GM18951 (cell line): Measurements from ENCODE around the gene TSPAN8.
"Not testable (repeated sequence)": the region's sequence is repeated elsewhere in the genome, so short reads cannot be mapped to it uniquely, and the experiment has no call there.

Experiments used
- POLR2A ChIP-seq: IDR thresholded peaks from 4 replicates; pipeline ENCODE4 v1.6.1; 2011; ENCODE audit warnings: mild to moderate bottlenecking; ENCODE audit not compliant: insufficient read length, insufficient read depth; ENCODE audit errors: extremely low read depth
- in situ Hi-C: fragments of 300-500 bp; cut with MboI; formaldehyde crosslinking; loops from one replicate; pipeline ENCODE4 v1.12.0; 2022; ENCODE audit warnings: low sequenced_read_pairs, mixed read lengths, inconsistent platforms; ENCODE audit not compliant: unreplicated experiment

Gene TSPAN8

DNA sequence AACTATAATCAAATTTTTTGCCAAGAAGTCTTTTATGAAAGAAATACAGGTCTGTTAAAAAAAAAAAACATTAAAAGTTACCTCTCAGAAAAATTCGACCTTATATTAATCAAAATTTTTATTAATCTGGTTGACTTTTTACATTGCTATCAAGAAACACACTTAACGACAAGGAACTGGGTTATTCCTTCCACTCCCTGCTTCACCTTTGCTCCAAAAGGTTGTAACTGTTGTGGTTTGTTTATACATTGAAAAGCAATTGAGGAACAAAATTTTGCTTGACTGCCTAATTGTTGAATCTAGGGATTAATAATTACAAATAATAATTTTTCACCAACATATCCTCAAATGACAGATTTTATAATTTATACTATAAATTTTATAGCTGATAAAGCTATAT is 28.4 kb downstream of the TSPAN8 start:
- in situ Hi-C loops, result no loop called here
- TF ChIP-seq POLR2A, result no peak

DNA sequence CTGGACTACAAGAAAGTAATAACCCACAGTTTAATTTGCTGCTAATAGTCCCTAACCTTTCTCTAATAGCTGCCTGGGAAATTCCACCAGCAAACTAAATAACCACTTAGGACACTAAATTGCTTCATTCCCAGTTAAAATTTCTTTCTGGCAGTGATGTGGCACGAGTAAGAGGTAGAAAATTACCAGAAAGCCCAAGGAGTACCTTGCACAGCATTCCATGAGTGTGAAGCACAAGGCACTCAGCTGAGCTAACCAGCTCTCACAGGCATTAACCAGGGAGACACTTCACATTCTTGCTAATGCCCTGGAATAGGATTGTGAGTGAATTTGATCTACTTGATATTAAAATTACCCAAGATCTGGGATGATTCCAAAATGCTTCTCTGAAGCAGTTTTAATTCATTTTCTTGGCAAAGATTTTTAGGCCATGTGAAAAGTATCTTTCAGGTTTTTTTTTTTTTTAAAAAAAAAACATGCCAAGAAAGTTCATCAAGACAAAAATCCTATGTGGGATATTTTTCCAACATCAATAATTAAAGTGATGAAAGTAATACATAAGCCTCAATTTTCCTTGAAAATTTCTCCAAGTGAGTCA is 29.5 kb downstream of the TSPAN8 start:
- in situ Hi-C loops, result no loop called here
- TF ChIP-seq POLR2A, result no peak

DNA sequence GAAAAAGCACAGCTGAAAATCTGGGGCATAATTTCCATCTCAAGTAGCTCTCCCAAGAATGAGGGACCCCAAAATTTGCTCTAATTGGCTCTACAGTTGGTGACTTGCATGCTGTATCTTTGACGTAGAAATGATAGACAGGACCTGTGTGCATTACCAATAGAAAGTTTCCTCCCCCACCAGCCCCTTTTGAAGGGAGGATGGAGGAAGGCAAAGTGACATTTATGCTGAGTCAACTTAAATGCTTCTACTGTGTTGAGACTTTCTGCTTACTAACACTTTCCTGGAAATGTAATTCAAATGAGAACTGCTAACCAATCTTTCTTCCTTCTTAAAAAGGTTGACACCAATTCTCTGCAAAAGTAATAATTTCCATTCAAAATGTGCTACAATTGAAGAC is 31.9 kb downstream of the TSPAN8 start:
- no peak for TF ChIP-seq POLR2A
- in situ Hi-C loops, result no loop called here

GRCh38 chr12:71125515-71125914 is 32.3 kb downstream of the TSPAN8 start:
- TF ChIP-seq POLR2A, result no peak
- in situ Hi-C loops, result no loop called here

DNA sequence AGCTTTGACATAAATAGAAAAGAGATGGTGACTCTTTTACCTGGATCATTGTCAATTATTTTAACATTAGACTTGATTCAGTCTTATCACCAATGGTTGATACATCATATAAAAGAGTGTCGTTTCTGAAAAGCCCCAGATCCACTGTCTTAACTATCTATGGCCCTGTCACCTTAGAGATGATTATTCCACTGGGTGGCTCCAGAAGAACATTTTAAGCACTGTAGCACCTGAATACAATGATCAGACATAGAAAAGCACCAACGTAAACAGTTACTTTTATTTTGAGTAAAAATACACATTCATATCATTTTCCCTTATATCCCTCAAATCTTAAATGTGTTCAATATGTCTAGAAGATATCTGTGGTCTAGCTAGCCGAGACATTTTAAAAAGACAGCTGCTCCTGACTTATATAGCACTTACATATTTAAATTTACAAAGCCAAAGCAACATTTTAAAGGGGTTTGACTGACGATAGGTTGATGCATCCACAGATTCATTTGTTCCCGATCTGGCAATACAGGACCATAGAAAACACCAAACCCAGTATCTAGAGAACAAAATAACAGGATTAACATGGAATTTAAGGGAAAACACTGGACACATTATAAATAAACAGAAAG is 32.9 kb downstream of the TSPAN8 start:
- in situ Hi-C loops, result no loop called here
- no peak for TF ChIP-seq POLR2A

- in situ Hi-C loops, result not testable (repeated sequence)
Measured at GRCh38 chr12:71113148-71113547, 44.7 kb downstream of the TSPAN8 start.

DNA sequence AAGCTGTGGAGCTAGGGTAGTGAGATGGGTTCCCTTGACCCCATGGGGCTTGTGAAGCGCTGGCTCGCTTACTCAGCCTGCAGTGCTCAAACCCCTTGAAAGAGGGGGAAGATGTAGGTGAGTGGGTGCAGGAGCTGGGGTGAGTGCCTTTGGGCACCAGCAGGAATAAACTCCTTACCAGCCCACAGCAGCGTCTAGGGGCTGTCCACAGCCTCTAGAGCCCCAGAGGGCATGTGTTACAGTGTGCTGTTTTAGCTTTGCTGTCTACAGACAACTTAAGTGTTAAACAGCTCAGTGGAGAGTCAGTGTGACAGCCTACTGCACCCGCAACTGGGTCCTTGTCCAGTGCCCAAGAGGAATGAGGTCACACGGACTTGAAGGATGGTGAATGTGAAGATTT is 48.0 kb downstream of the TSPAN8 start:
- TF ChIP-seq POLR2A, result no peak
- in situ Hi-C loops, result no loop called here

GRCh38 chr12:71108355-71108754 is 49.4 kb downstream of the TSPAN8 start:
- in situ Hi-C loops, result no loop called here
- TF ChIP-seq POLR2A, result no peak

- in situ Hi-C loops, result no loop called here
- no peak for TF ChIP-seq POLR2A
Measured at GRCh38 chr12:71107936-71108335, 49.9 kb downstream of the TSPAN8 start.

DNA sequence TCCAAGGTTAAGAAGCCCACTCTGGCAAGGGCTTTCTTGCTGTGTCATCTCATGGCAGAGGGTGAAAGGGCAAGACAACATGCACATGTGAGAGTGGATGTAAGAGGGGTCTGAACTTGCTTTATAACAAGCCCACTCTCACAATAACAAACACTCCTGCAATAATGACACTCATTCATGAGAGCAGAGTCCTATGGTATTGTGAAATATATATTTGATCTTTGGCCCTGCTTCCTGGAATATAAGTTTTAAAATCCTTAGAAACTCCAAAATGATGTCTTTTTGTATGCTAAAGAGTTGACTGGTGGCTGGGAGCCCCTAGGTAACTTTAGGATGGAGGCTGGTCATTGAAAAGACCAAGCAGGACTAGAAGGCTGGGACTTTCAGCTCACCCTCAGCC is 51.8 kb downstream of the TSPAN8 start:
- no peak for TF ChIP-seq POLR2A
- in situ Hi-C loops, result no loop called here

- in situ Hi-C loops, result no loop called here
- TF ChIP-seq POLR2A, result no peak
Measured at GRCh38 chr12:71092290-71092689, 65.5 kb downstream of the TSPAN8 start.

DNA sequence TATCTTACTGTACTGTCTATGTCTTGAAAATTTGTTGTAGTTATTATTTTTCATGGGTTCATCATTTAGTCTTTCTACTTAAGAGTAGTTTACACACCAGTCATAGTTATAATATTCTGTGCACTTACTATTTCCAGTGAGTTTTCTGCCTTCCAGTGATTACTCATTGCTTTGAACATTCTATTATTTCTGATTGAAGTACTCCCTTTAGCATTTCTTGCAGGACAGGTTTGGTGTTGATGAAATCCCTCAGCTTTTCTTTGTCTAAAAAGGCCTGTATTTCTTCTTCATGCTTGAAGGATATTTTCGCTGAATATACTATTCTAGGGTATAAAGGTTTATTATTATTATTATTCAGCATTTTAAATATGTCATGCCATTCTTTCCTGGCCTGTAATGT is 66.8 kb downstream of the TSPAN8 start:
- no peak for TF ChIP-seq POLR2A
- in situ Hi-C loops, result no loop called here

- in situ Hi-C loops, result no loop called here
- no peak for TF ChIP-seq POLR2A
Measured at GRCh38 chr12:71085575-71085974, 72.2 kb downstream of the TSPAN8 start.

DNA sequence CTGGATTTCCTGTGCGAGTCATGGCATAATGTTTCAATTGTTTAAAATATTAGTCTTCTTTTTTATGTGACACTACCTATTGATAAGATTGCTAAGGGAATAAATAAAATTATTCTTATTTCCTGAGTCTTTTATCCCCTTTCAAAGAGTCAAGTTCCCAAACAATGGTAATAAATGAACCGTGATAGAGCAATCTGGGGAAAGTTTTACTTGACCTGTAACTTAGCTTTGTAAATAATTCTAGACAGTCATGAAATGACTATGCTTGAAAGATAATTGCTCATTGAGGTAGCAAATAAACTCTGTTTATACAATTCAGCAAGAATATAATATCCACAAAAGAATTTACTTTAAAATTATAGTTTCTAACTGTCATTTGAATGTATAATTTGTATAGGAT is 82.1 kb downstream of the TSPAN8 start:
- in situ Hi-C loops, result no loop called here

More for the DNA sequence above, 82.1 kb downstream of the TSPAN8 start:
- no peak for TF ChIP-seq POLR2A
